ENCODE results near the gene HARBI1. TPM values are rescaled to one million over a fixed set of nuclear protein-coding genes. Genes with fewer than 3 reads are reported as not detected.

The HARBI1 gene
- total RNA-seq, 2 experiments from 2014 or later, result 18.2 to 18.7 TPM

DNA sequence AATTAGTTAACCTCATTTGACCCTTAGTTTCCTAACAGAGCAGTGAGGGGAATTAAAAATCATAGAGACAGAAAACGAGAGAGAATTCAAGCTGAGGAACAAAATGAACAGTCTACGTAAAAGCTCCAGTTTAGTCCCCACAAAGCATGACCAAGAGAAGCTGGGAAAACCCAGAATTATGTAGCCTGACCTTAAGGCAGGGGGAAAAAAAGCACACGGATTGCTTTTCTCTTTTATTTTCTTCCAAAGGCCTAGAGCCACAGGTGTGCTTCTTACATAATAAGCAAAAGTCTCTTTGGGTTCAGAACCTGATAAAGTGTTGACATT lies 22.7 kb downstream of the HARBI1 start:
- ChIA-PET CTCF (interaction anchor here (1.3 to 1.6 kb wide), 2 partner anchors 23 to 242 kb away, joined by 3 to 6 read pairs; partner anchors contain the start of genes ATG13 and HARBI1), POLR2A (interaction anchor here (0.6 to 2.4 kb wide), 15 partner anchors 13 to 926 kb away, joined by 3 to 35 read pairs (median 4); partner anchors contain the start of genes ARHGAP1, ATG13, DGKZ and HARBI1)
- H3K9me3 Mint-ChIP-seq, result no peaks in the 10 kb centered on the region
- intact Hi-C loops (cut with DNase I, micrococcal nuclease), result loop anchor here (1.0 to 10.0 kb wide), 5 partner anchors 22 to 677 kb away; partner anchors contain the start of genes ATG13 (in 1 of the 2), CSTPP1 (in 1 of the 2), HARBI1 (in 1 of the 2) and PEX16 (in 1 of the 2)
- peak overlapping the region in 1 of 2 donors; percentile 1 for H3K27ac ChIP-seq (ENCODE audit: low read depth in 1 of 2, low read length in 2 of 2)
- no peaks in the 10 kb centered on the region for H3K36me3 ChIP-seq (ENCODE audit: insufficient read depth, low read length)
- peaks cover 33% of the 10 kb centered on the region for H3K4me1 ChIP-seq (ENCODE audit: insufficient read depth, low read length)
- peak overlapping the region; percentile 94 for H3K4me3 ChIP-seq (ENCODE audit: low read length)
- H3K36me3 Mint-ChIP-seq (ENCODE audit: low read depth), result peaks cover 20% of the 10 kb centered on the region
- no peaks in the 10 kb centered on the region for H3K9me3 ChIP-seq (ENCODE audit: control insufficient read depth in 1 of 2, insufficient read depth in 1 of 2, low read length in 2 of 2)
- no peaks in the 10 kb centered on the region for H3K27me3 Mint-ChIP-seq
- peak overlapping the region; percentile 85 for H3K27ac Mint-ChIP-seq
- TF ChIP-seq, protein P1, sequence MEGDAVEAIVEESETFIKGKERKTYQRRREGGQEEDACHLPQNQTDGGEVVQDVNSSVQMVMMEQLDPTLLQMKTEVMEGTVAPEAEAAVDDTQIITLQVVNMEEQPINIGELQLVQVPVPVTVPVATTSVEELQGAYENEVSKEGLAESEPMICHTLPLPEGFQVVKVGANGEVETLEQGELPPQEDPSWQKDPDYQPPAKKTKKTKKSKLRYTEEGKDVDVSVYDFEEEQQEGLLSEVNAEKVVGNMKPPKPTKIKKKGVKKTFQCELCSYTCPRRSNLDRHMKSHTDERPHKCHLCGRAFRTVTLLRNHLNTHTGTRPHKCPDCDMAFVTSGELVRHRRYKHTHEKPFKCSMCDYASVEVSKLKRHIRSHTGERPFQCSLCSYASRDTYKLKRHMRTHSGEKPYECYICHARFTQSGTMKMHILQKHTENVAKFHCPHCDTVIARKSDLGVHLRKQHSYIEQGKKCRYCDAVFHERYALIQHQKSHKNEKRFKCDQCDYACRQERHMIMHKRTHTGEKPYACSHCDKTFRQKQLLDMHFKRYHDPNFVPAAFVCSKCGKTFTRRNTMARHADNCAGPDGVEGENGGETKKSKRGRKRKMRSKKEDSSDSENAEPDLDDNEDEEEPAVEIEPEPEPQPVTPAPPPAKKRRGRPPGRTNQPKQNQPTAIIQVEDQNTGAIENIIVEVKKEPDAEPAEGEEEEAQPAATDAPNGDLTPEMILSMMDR (IDR thresholded peaks at IDR 0.05), result no peak
- DNase-seq (peak in 2 of 14 experiments; percentile 12 to 13), ATAC-seq (ENCODE audit: poor library complexity) (no peak)
- no peaks in the 10 kb centered on the region for H3K27me3 ChIP-seq (ENCODE audit: control insufficient read depth in 1 of 2, insufficient read depth in 2 of 2, low read length in 2 of 2)
- H3K4me3 Mint-ChIP-seq, result peak overlapping the region; percentile 92
- peaks cover 38% of the 10 kb centered on the region for H3K4me1 Mint-ChIP-seq (ENCODE audit: low read depth)

DNA sequence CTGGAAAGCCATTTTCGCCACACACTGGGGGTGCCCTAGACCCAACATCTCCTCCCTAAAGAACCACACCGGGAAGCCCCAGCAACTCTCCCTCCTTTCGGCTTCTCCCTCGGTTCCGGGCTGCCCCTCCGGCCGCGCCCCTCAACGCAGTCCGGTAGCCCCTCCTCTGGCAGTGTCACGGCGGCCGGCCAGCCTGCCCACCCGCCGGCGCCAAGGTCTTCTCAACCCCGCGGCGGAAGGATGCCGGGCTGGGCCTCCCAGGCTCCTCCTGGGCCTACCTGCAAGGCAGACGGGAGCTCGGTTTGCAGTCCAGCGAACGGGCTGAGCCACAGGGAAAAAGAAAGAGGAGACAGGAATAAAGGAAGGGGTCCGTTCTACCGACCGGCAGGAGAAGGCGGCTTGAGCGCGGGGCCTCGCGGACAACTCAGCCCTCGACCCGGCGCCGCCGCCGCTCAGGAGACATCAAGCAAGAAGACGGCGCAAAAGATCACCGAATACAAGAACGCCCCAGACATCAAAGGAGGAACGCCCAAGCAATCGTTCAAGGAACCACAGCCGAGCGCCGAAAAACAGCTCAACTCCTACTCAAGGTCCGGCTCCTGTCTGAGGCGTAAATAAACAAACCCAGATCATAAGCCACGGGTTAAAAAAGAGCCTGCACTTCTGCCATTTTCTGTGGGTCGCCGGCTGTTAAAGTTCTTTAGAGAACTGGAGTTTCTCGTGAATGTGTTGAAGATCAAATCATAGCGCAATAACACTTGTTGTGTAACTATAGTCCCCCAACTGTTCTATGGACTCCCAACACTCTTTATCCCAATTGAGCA lies 23.3 kb downstream of the HARBI1 start, which contains the start of gene AMBRA1:
Gene AMBRA1, minus strand, starts transcription at position 474 of the 824 bp plus-strand sequence. CDS start 45,643 bp downstream, outside the sequence.
- DNase-seq, result peak; percentile 67 to 91 (median 76)
- peak; percentile 90 for ATAC-seq (ENCODE audit: poor library complexity)
- ChIA-PET POLR2A (interaction anchor here (0.6 to 2.4 kb wide), 16 partner anchors 14 to 1174 kb away, joined by 3 to 35 read pairs (median 4); partner anchors contain the start of genes ARHGAP1, ATG13, DGKZ and HARBI1), CTCF (interaction anchor here (1.3 to 1.6 kb wide), 2 partner anchors 24 to 241 kb away, joined by 3 to 6 read pairs; partner anchors contain the start of genes ATG13 and HARBI1)
- H3K4me1 ChIP-seq (ENCODE audit: insufficient read depth, low read length), result peaks cover 33% of the 10 kb centered on the region
- peak within 1 kb of the TSS; percentile 85 for H3K27ac Mint-ChIP-seq
- H3K4me3 Mint-ChIP-seq, result peak within 1 kb of the TSS; percentile 92
- H3K27me3 Mint-ChIP-seq, result no peaks in the 10 kb centered on the region
- peak within 1 kb of the TSS; percentile 42 to 55 for H3K27ac ChIP-seq (ENCODE audit: low read depth in 1 of 2, low read length in 2 of 2)
- peak within 1 kb of the TSS; percentile 94 for H3K4me3 ChIP-seq (ENCODE audit: low read length)
- H3K9me3 Mint-ChIP-seq, result no peaks in the 10 kb centered on the region
- H3K4me1 Mint-ChIP-seq (ENCODE audit: low read depth), result peaks cover 43% of the 10 kb centered on the region
- H3K36me3 ChIP-seq (ENCODE audit: insufficient read depth, low read length), result no peaks in the 10 kb centered on the region
- TF ChIP-seq, protein P1 (IDR thresholded peaks at IDR 0.05), result no peak
- intact Hi-C loops (cut with DNase I, micrococcal nuclease), result loop anchor here (1.0 to 10.0 kb wide), 5 partner anchors 23 to 676 kb away; partner anchors contain the start of genes ATG13 (in 1 of the 2), CSTPP1 (in 1 of the 2), HARBI1 (in 1 of the 2) and PEX16 (in 1 of the 2)
- no peaks in the 10 kb centered on the region for H3K27me3 ChIP-seq (ENCODE audit: control insufficient read depth in 1 of 2, insufficient read depth in 2 of 2, low read length in 2 of 2)
- peaks cover 25% of the 10 kb centered on the region for H3K36me3 Mint-ChIP-seq (ENCODE audit: low read depth)
- no peaks in the 10 kb centered on the region for H3K9me3 ChIP-seq (ENCODE audit: control insufficient read depth in 1 of 2, insufficient read depth in 1 of 2, low read length in 2 of 2)
